Prostate gland (tissue), 2 donors: ENCODE data around the gene GUCD1.

Experiments used
- POLR2A ChIP-seq: fragments of 450-650 bp; IDR thresholded peaks from one replicate; pipeline ENCODE4 v1.6.1; 2016; ENCODE audit warnings: antibody characterized with exemption, mild to moderate bottlenecking
- TF ChIP-seq, protein P1 (sequence below), 4 experiments: fragments of 200-600 bp in 2 of 4; fragments of 450-650 bp in 2 of 4; sonication (generic) in 2 of 4; IDR thresholded peaks; 1 replicate in 3 of 4; 2 replicates in 1 of 4; pipeline ENCODE4 v1.5.1; 2016 to 2019; ENCODE audit warnings: antibody characterized with exemption in 4 of 4, mild to moderate bottlenecking in 2 of 4, moderate library complexity in 2 of 4

DNA sequence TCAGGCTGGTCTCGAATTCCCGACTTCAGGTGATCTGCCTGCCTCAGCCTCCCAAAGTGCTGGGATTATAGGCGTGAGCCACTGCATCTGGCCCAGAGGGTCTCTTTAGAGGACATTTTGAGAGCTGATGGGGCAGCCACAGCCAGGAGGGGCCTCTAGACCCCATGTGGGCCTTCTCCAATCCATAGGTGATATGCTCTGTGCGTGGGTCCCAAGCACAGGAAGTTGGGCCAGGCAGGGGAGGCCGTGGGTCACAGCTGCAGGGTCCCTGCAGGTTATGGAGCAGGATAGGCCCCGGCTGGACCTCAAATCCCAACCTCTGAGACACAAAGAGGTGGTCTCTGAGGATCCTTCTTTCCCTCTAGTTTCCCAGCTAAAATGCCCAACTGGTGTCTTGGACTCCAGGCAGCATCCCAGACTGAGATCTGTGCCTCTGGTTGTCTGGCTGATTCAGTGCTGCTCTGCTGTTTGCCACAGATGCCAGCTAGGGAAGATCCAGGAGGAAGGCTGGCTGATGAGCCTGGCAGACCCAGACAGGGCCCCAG lies 36.4 kb upstream of the GUCD1 start:
- TF ChIP-seq, protein P1, sequence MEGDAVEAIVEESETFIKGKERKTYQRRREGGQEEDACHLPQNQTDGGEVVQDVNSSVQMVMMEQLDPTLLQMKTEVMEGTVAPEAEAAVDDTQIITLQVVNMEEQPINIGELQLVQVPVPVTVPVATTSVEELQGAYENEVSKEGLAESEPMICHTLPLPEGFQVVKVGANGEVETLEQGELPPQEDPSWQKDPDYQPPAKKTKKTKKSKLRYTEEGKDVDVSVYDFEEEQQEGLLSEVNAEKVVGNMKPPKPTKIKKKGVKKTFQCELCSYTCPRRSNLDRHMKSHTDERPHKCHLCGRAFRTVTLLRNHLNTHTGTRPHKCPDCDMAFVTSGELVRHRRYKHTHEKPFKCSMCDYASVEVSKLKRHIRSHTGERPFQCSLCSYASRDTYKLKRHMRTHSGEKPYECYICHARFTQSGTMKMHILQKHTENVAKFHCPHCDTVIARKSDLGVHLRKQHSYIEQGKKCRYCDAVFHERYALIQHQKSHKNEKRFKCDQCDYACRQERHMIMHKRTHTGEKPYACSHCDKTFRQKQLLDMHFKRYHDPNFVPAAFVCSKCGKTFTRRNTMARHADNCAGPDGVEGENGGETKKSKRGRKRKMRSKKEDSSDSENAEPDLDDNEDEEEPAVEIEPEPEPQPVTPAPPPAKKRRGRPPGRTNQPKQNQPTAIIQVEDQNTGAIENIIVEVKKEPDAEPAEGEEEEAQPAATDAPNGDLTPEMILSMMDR (IDR thresholded peaks at IDR 0.05), result no peak
- TF ChIP-seq POLR2A, result no peak
